Measurements from ENCODE around the gene WDR76.
A peak's percentile ranks its signal among the peaks of the same experiment; 100 is the strongest.
"Not testable (repeated sequence)": the region's sequence is repeated elsewhere in the genome, so short reads cannot be mapped to it uniquely, and the experiment has no call there.

Gene WDR76

GRCh38 chr15:43828061-43828657, 1.4 kb downstream of the WDR76 start:
- Histone ChIP-seq H3K36me3 (peaks cover 0 to 49% (median 24%) of the 10 kb centered on the region in 11 experiments; a peak in 13 of 22 replicates), H3K27ac (peak overlapping the region in 9 of 11 experiments; percentile 69 to 93 (median 87); a peak in 16 of 22 replicates), H4K20me1 (peaks cover 0 to 25% (median 9%) of the 10 kb centered on the region in 11 experiments; a peak in 9 of 22 replicates), H3K4me3 (peak overlapping the region; percentile 62 to 78 (median 70); a peak in 19 of 20 replicates), H3K4me2 (peak overlapping the region; percentile 81 to 100 (median 88)), H3K9me3 (replicated peaks in 1 of 11) (peaks cover 0 to 8% (median 0%) of the 10 kb centered on the region in 11 experiments; a peak in 5 of 22 replicates), H3K27me3 (no peaks in the 10 kb centered on the region), H3K9ac (peak overlapping the region; percentile 71 to 89 (median 86); a peak in 21 of 22 replicates), H3K4me1 (peaks cover 45 to 82% (median 65%) of the 10 kb centered on the region in 10 experiments)
- no peak for TF ChIP-seq Cebpa-rat (IDR thresholded peaks at IDR 0.05)

GRCh38 chr15:43829951-43830540, 3.2 kb downstream of the WDR76 start:
- not testable (repeated sequence) for H3K27me3 ChIP-seq, H3K27ac ChIP-seq
- peak overlapping the region in 1 of 11 experiments; percentile 14; a peak in 1 of 22 replicates for H3K9ac ChIP-seq

GRCh38 chr15:43830691-43831275, 4.0 kb downstream of the WDR76 start:
- not testable (repeated sequence) for H3K27ac ChIP-seq; H3K27me3 ChIP-seq; H3K9ac ChIP-seq; H3K4me3 ChIP-seq; H3K9me3 ChIP-seq (replicated peaks in 1 of 11)
- Histone ChIP-seq H4K20me1 (peaks cover 0 to 25% (median 9%) of the 10 kb centered on the region in 11 experiments; a peak in 7 of 22 replicates), H3K4me2 (peak overlapping the region in 9 of 11 experiments; percentile 33 to 94 (median 83); a peak in 15 of 22 replicates), H3K36me3 (peaks cover 2 to 75% (median 45%) of the 10 kb centered on the region in 11 experiments; a peak in 19 of 22 replicates), H3K4me1 (peaks cover 34 to 66% (median 49%) of the 10 kb centered on the region in 10 experiments)

More at GRCh38 chr15:43829951-43830540, 3.2 kb downstream of the WDR76 start:
- H3K9me3 ChIP-seq (replicated peaks in 1 of 11), result not testable (repeated sequence)
- peaks cover 39 to 71% (median 55%) of the 10 kb centered on the region in 10 experiments for H3K4me1 ChIP-seq
- peaks cover 0 to 25% (median 9%) of the 10 kb centered on the region in 11 experiments; a peak in 7 of 22 replicates for H4K20me1 ChIP-seq
- peaks cover 0 to 68% (median 40%) of the 10 kb centered on the region in 11 experiments; a peak in 16 of 22 replicates for H3K36me3 ChIP-seq
- H3K4me3 ChIP-seq, result peak overlapping the region in 1 of 10 experiments; percentile 67; a peak in 1 of 20 replicates
- peak overlapping the region in 9 of 11 experiments; percentile 18 to 94 (median 85); a peak in 15 of 22 replicates for H3K4me2 ChIP-seq

GRCh38 chr15:43831519-43832052, 4.8 kb downstream of the WDR76 start:
- not testable (repeated sequence) for H3K9me3 ChIP-seq (replicated peaks in 1 of 11); H3K4me3 ChIP-seq; H3K27me3 ChIP-seq; H3K27ac ChIP-seq
- H3K4me1 ChIP-seq, result peaks cover 26 to 58% (median 42%) of the 10 kb centered on the region in 10 experiments
- H3K4me2 ChIP-seq, result peak overlapping the region in 7 of 11 experiments; percentile 37 to 94 (median 85); a peak in 8 of 22 replicates
- peaks cover 8 to 83% (median 53%) of the 10 kb centered on the region in 11 experiments; a peak in 20 of 22 replicates for H3K36me3 ChIP-seq
- peaks cover 0 to 25% (median 9%) of the 10 kb centered on the region in 11 experiments; a peak in 7 of 22 replicates for H4K20me1 ChIP-seq
- H3K9ac ChIP-seq, result peak overlapping the region in 1 of 11 experiments; percentile 4; a peak in 1 of 22 replicates

GRCh38 chr15:43832485-43832884, 5.7 kb downstream of the WDR76 start:
- H3K36me3 ChIP-seq, result peaks cover 8 to 92% (median 62%) of the 10 kb centered on the region in 11 experiments; a peak in 20 of 22 replicates
- not testable (repeated sequence) for H3K9me3 ChIP-seq (replicated peaks in 1 of 11)

DNA sequence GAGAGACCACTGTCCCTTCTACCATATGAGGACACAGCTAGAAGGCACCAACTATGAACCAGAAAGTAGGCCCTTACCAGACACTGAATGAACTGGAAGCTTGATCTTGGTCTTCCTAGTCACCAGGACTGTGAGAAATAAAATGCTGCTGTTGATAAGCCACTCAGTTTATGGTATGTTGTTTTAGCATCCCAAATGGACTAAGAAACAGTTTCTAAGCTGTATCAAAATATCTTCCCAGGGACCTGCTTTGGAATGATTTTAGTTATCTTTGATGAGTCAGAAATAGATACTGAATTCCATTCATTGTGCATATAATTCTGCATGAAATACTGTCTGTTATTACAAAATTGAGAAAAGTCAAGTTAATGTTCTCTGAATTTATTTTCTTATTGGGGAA, 18.6 kb downstream of the WDR76 start:
- Histone ChIP-seq H3K4me1 (no peaks in the 10 kb centered on the region), H3K27me3 (no peaks in the 10 kb centered on the region), H3K9me3 (replicated peaks in 1 of 11) (no peaks in the 10 kb centered on the region; a peak in 1 of 22 replicates), H4K20me1 (peaks cover 0 to 5% (median 0%) of the 10 kb centered on the region in 11 experiments; a peak in 1 of 22 replicates), H3K36me3 (peaks cover 5 to 99% (median 91%) of the 10 kb centered on the region in 11 experiments; a peak in 20 of 22 replicates), H3K4me3 (no peak overlapping the region), H3K27ac (no peak overlapping the region), H3K4me2 (no peak overlapping the region), H3K9ac (no peak overlapping the region)
- TF ChIP-seq Cebpa-rat (IDR thresholded peaks at IDR 0.05), result no peak

More at GRCh38 chr15:43832485-43832884, 5.7 kb downstream of the WDR76 start:
- H3K4me2 ChIP-seq, result peak overlapping the region in 6 of 11 experiments; percentile 0 to 94 (median 20); a peak in 4 of 22 replicates
- H4K20me1 ChIP-seq, result peaks cover 0 to 25% (median 9%) of the 10 kb centered on the region in 11 experiments; a peak in 7 of 22 replicates
- H3K4me3 ChIP-seq, H3K27ac ChIP-seq, H3K27me3 ChIP-seq: not testable (repeated sequence)
- peak overlapping the region in 1 of 11 experiments; percentile 4; a peak in 1 of 22 replicates for H3K9ac ChIP-seq
- peaks cover 19 to 50% (median 38%) of the 10 kb centered on the region in 10 experiments for H3K4me1 ChIP-seq

DNA sequence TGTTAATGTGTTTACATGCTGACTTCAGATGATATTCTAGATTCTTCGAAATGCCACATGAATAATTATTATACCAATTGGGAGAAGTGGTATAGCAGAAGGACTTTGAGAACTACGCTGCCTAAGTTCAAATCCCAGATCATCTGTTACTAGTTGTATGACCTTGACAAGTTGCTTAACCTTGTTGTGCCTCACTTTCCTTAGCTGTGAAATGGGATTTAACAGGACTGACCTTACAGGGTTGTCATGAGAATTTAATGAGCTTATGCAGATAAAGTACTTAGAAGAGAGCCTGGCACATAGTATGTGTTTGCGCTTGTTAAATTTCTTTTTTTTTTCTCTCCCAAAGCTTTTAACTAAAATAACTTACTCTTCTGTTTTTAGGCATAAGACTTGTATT, 24.4 kb downstream of the WDR76 start:
- Histone ChIP-seq H4K20me1 (peaks cover 0 to 5% (median 0%) of the 10 kb centered on the region in 11 experiments; a peak in 1 of 22 replicates), H3K9ac (no peak overlapping the region), H3K27ac (no peak overlapping the region), H3K4me2 (no peak overlapping the region), H3K4me3 (no peak overlapping the region), H3K36me3 (peaks cover 19 to 99% (median 92%) of the 10 kb centered on the region in 11 experiments; a peak in 21 of 22 replicates), H3K27me3 (no peaks in the 10 kb centered on the region), H3K4me1 (no peaks in the 10 kb centered on the region), H3K9me3 (replicated peaks in 1 of 11) (no peaks in the 10 kb centered on the region)
- no peak for TF ChIP-seq Cebpa-rat (IDR thresholded peaks at IDR 0.05)

- Histone ChIP-seq H4K20me1 (peaks cover 0 to 5% (median 0%) of the 10 kb centered on the region in 11 experiments; a peak in 1 of 22 replicates), H3K27ac (no peak overlapping the region), H3K9me3 (replicated peaks in 1 of 11) (no peaks in the 10 kb centered on the region), H3K27me3 (no peaks in the 10 kb centered on the region), H3K4me3 (no peak overlapping the region), H3K36me3 (peaks cover 19 to 99% (median 91%) of the 10 kb centered on the region in 11 experiments; a peak in 21 of 22 replicates), H3K9ac (no peak overlapping the region), H3K4me1 (no peaks in the 10 kb centered on the region), H3K4me2 (no peak overlapping the region)
- TF ChIP-seq Cebpa-rat (IDR thresholded peaks at IDR 0.05), result no peak
Observed at GRCh38 chr15:43852607-43853006, 25.8 kb downstream of the WDR76 start.
